Middle frontal gyrus (tissue), 1 donor: Measurements from ENCODE around the gene MFRP.

ENCODE experiments used
- DNase-seq: peaks from one replicate; pipeline ENCODE4 v3.0.0-alpha.2; 2015; ENCODE audit warnings: low spot score; ENCODE audit errors: extremely low spot score

Gene MFRP

DNA sequence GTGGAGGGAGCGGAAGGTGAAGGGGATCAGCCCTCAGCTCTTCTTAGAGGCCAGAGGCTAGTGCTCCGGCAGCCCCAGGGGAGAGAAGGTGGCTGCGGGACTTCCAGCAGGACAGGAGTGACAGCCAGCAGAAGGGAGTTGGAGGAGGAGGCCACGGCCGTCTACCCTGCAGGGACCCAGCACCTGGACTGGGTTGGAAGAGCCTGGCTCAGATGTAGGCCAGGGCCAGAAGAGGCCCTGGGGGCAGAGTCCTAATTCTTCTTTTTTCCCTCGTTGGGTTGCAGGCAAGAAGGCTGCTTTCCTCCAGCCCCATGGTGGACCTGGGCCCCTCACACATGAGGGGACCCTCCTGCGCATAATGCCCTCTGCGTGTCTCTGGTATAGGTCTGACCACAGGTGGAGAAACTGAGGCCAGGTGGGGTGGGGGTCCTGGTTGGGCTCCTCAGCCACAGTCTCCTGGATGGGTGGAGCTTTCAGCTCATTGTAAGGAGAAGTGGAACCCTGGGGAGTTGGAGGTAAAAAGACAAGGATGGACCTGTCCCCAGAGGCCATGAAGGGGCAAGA lies 27.3 kb downstream of the MFRP start:
- no peak for DNase-seq

DNA sequence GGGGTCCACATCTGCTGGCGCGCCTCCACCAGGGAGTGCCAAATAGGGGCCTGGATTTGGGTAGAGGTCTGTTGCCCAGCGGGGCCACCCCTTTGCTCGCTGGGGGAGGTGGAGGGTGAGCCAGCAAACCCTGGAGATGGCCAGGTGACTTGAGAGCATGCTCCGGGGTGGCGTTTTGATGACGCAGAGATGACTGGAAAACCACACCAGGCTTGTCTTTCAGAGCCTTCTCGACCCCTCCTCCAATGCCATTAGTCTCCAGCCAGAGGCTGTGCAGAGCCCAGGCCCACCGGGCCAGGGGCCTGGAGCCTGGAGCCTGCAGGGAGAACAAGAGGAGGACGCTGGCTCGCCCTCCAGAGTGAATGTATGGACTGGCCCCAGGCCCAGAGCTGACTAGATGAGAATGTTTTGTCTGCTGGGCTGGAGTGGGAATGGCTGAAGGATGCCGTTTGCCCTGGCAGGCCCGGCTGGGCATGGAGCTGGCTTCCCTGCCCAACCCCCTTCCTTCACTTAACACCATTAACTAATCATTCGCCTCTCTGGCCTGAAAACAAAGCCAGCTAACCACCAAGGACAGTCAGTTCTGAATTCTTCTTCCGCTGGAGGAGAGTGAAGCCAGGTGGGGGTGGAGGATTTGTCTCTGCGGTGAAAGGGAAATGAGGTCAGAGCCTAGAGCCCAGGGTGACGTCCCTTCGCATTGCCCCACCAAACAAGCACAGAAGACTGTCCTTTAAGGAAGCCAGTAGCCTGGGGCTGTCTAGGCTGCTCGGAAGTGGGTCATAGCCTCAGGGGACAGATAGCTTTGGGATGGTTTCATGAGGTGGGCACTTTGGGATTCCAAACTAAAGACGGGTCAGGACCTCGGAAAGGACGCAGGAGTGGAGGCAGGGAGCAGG lies 28.0 kb downstream of the MFRP start:
- DNase-seq = no peak

GRCh38 chr11:119317592-119318239 lies 28.8 kb downstream of the MFRP start:
- DNase-seq = no peak

- no peak for DNase-seq
Measured at GRCh38 chr11:119316729-119317591, 29.5 kb downstream of the MFRP start, which contains the start of gene MCAM. TSS of gene MCAM (minus strand) at chr11:119317130. CDS start at chr11:119317101, 29 bp downstream.

GRCh38 chr11:119316016-119316728 lies 30.3 kb downstream of the MFRP start:
- peak; percentile 27 for DNase-seq

- peak; percentile 14 for DNase-seq
Measured at GRCh38 chr11:119315131-119316015, 31.1 kb downstream of the MFRP start.

GRCh38 chr11:119314726-119315125 lies 31.8 kb downstream of the MFRP start:
- DNase-seq = no peak

DNA sequence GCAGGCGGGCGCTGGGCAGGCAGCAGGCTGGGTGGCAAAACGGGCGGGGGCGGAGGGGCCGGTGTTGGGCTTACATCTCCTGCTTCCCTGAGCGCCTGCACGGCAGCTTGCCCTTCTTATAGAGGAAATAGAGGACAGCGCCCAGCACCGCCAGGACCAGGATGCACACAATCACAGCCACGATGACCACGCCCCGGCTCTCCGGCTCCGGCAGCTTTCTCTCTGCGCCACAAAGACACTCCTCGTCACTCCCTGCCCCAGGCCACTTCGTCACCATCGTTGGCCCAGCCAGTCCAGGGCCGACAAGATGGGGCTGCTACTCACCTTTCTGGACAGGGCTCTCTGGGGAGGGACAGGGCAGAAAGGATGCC lies 35.8 kb downstream of the MFRP start:
- no peak for DNase-seq

GRCh38 chr11:119309953-119310681 lies 36.4 kb downstream of the MFRP start:
- DNase-seq = no peak

- no peak for DNase-seq
Measured at GRCh38 chr11:119309411-119309810, 37.1 kb downstream of the MFRP start.

DNA sequence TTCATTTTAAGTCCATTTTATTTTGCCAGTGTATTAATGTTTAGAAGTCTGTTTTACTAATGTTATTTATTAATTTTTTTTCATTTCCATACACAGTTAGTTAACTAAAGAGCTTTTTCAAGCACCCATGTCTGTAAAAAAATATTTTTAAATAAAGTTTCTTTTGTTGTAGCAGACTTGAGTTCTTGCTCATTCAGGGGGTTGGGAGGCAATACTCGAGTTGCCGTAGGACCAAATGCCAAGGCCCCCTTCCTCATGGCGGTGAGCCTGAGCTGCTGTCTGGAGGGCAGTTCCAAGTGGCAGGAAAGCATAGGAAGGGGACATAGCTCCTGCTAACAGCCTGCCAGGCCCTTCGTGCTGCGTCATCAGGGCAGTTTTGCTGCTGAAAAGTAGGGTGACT lies 38.5 kb downstream of the MFRP start:
- no peak for DNase-seq

- DNase-seq = no peak
Measured at GRCh38 chr11:119307219-119307618, 39.3 kb downstream of the MFRP start.

- no peak for DNase-seq
Measured at GRCh38 chr11:119306373-119306890, 40.1 kb downstream of the MFRP start.

DNA sequence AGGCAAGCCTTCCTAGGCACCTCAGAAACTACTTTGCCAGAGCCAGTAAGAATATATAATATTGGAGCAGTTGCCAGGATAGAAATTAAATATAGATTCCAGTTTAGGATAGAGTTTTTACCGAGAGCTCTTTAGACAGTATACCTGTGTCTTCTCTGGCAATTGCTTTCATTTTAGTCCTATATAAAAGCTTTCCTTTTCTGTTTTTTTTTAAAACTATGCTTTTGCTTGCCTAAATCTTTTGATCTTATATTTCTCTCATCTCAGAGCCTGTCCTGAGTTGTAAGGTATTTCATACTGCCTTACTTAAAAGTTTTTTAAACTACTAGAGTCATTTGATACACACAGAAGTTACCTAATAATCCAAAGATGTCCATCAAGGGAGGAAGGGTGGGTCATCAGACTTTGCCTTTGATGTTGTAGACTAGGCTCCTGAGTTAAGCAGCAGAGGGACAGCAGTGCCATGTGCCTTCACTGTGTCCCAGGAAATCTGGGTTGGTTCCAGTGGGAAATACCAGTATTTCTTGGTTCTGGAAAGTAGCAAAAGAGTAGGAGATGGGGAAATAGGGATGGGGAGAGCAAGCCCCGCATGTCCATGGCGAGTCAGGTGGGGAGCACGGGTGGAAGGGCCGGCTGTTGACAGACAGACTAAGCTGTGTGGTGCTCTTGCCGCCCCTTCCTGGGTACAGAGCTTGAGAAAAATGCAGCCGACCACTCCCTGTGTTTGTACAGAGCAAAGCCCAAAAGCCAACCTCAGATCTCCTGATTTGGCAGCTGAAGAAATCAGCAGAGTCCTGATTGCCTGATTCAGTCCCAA lies 40.7 kb downstream of the MFRP start:
- no peak for DNase-seq

GRCh38 chr11:119303227-119303718 lies 43.2 kb downstream of the MFRP start:
- DNase-seq = no peak

- no peak for DNase-seq
Measured at GRCh38 chr11:119300198-119300964, 46.1 kb downstream of the MFRP start.

DNA sequence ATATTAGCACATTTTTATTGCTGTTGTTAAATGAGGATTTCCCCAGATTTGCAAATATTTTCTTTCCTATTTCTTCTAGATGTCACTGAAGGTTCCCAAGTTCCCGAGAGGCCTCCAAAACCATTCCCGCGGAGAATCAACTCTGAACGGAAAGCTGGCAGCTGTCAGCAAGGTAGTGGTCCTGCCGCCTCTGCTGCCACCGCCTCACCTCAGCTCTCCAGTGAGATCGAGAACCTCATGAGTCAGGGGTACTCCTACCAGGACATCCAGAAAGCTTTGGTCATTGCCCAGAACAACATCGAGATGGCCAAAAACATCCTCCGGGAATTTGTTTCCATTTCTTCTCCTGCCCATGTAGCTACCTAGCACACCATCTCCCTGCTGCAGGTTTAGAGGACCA lies 47.1 kb downstream of the MFRP start:
- DNase-seq = no peak
